Epithelial cell of proximal tubule (primary cell): ENCODE data around the gene POP4. TPM values are rescaled to one million over a fixed set of nuclear protein-coding genes. Genes with fewer than 3 reads are reported as not detected.
"Not testable (repeated sequence)": the region's sequence is repeated elsewhere in the genome, so short reads cannot be mapped to it uniquely, and the experiment has no call there.

ENCODE experiments used
- DNase-seq: peaks from one replicate; pipeline ENCODE4 v3.0.0-alpha.2; 2011; ENCODE audit warnings: low read depth
- H3K4me3 ChIP-seq: 2 replicates; pipeline ENCODE4 v1.5.1; 2011; ENCODE audit warnings: low read depth, mild to moderate bottlenecking, low read length
- CTCF ChIP-seq: conservative IDR thresholded peaks from 2 replicates; pipeline ENCODE4 v1.5.1; 2012; ENCODE audit warnings: low read depth, mild to moderate bottlenecking, low read length
- total RNA-seq: library from RNA; depleted of rRNA; stranded (reverse); fragments of >200 nt; gene quantifications from 2 replicates; pipeline ENCODE4 v1.2.3, GENCODE V29; 2015

Gene POP4
- total RNA-seq, 1 donor from 2014 or later = 53.5 TPM

GRCh38 chr19:29624489-29625185 is 18.6 kb downstream of the POP4 start:
- DNase-seq = no peak
- H3K4me3 ChIP-seq = no peak overlapping the region

GRCh38 chr19:29625186-29625651 is 19.1 kb downstream of the POP4 start:
- no peak for TF ChIP-seq CTCF
- no peak for DNase-seq

More at GRCh38 chr19:29624489-29625185, 18.6 kb downstream of the POP4 start:
- TF ChIP-seq CTCF = no peak

GRCh38 chr19:29626386-29626785 is 20.3 kb downstream of the POP4 start:
- TF ChIP-seq CTCF = no peak
- no peak for DNase-seq

More at GRCh38 chr19:29625186-29625651, 19.1 kb downstream of the POP4 start:
- H3K4me3 ChIP-seq = no peak overlapping the region

GRCh38 chr19:29626832-29627231 is 20.7 kb downstream of the POP4 start:
- not testable (repeated sequence) for H3K4me3 ChIP-seq, DNase-seq

More at GRCh38 chr19:29626386-29626785, 20.3 kb downstream of the POP4 start:
- H3K4me3 ChIP-seq = no peak overlapping the region

- DNase-seq = no peak
- TF ChIP-seq CTCF = no peak
- H3K4me3 ChIP-seq = no peak overlapping the region
Observed at GRCh38 chr19:29628661-29629385, 22.7 kb downstream of the POP4 start.

- no peak overlapping the region for H3K4me3 ChIP-seq
- no peak for DNase-seq
- TF ChIP-seq CTCF = no peak
Observed at GRCh38 chr19:29629836-29630534, 23.9 kb downstream of the POP4 start.

- no peak for DNase-seq
- no peak overlapping the region for H3K4me3 ChIP-seq
- TF ChIP-seq CTCF = no peak
Observed at GRCh38 chr19:29630655-29631054, 24.6 kb downstream of the POP4 start.
